Trophoblast cell (in vitro differentiated cells and primary cell): ENCODE measurements around the gene STIMATE.

Experiments
- DNase-seq, 2 donors: peaks; one replicate each; pipeline ENCODE4 v3.0.0-alpha.2; 2016
- H2AFZ ChIP-seq: 2 replicates; pipeline ENCODE4 v1.6.1; 2013; ENCODE audit warnings: low read length, moderate library complexity, mild to moderate bottlenecking; ENCODE audit not compliant: insufficient read depth, poor library complexity
- H2AK5ac ChIP-seq: 2 replicates; pipeline ENCODE4 v1.6.1; 2013; ENCODE audit warnings: mild to moderate bottlenecking, low read length
- H2BK120ac ChIP-seq: 2 replicates; pipeline ENCODE4 v1.6.1; 2013; ENCODE audit warnings: low read length, mild to moderate bottlenecking, moderate library complexity; ENCODE audit not compliant: insufficient read depth, poor library complexity
- H2BK12ac ChIP-seq: 2 replicates; pipeline ENCODE4 v1.6.1; 2013; ENCODE audit warnings: mild to moderate bottlenecking, low read length, moderate library complexity
- H2BK5ac ChIP-seq: 2 replicates; pipeline ENCODE4 v1.6.1; 2013; ENCODE audit warnings: low read length, low read depth, moderate library complexity, mild to moderate bottlenecking; ENCODE audit not compliant: poor library complexity
- H3K14ac ChIP-seq: 2 replicates; pipeline ENCODE4 v1.6.1; 2013; ENCODE audit warnings: mild to moderate bottlenecking, low read length
- H3K18ac ChIP-seq: 2 replicates; pipeline ENCODE4 v1.6.1; 2013; ENCODE audit warnings: mild to moderate bottlenecking, low read length
- H3K23ac ChIP-seq: 2 replicates; pipeline ENCODE4 v1.6.1; 2013; ENCODE audit warnings: low read length
- H3K27ac ChIP-seq: 2 replicates; pipeline ENCODE4 v1.5.1; 2013; ENCODE audit warnings: low read depth, mild to moderate bottlenecking, inconsistent platforms, low read length, moderate library complexity
- H3K27me3 ChIP-seq: 2 replicates; pipeline ENCODE4 v1.6.1; 2013; ENCODE audit warnings: inconsistent platforms, mild to moderate bottlenecking, low read length, moderate library complexity; ENCODE audit not compliant: insufficient read depth
- H3K36me3 ChIP-seq, 2 experiments: 1 replicate in 1 of 2; 2 replicates in 1 of 2; pipeline ENCODE4 v1.6.1; 2013; ENCODE audit warnings: low read length in 2 of 2, mild to moderate bottlenecking in 2 of 2, moderate library complexity in 1 of 2; ENCODE audit not compliant: insufficient read depth in 2 of 2, control insufficient read depth in 1 of 2
- H3K4ac ChIP-seq: 2 replicates; pipeline ENCODE4 v1.6.1; 2013; ENCODE audit warnings: low read depth, mild to moderate bottlenecking, low read length, moderate library complexity
- H3K4me1 ChIP-seq, 2 experiments: 1 replicate in 1 of 2; 2 replicates in 1 of 2; pipeline ENCODE4 v1.6.1; 2013; ENCODE audit warnings: low read length in 2 of 2, mild to moderate bottlenecking in 2 of 2, moderate library complexity in 1 of 2; ENCODE audit not compliant: insufficient read depth in 2 of 2, control insufficient read depth in 1 of 2
- H3K4me2 ChIP-seq: 2 replicates; pipeline ENCODE4 v1.6.1; 2013; ENCODE audit warnings: inconsistent platforms, mild to moderate bottlenecking, low read length, moderate library complexity
- H3K4me3 ChIP-seq: 2 replicates; pipeline ENCODE4 v1.5.1; 2013; ENCODE audit warnings: mild to moderate bottlenecking, low read depth, low read length, inconsistent platforms
- H3K79me1 ChIP-seq: one replicate; pipeline ENCODE4 v1.6.1; 2013; ENCODE audit warnings: low read length
- H3K79me2 ChIP-seq: 2 replicates; pipeline ENCODE4 v1.6.1; 2013; ENCODE audit warnings: low read length, mild to moderate bottlenecking; ENCODE audit not compliant: control insufficient read depth, insufficient read depth, poor library complexity
- H3K9ac ChIP-seq: 2 replicates; pipeline ENCODE4 v1.6.1; 2013; ENCODE audit warnings: mild to moderate bottlenecking, low read length
- H3K9me3 ChIP-seq: 2 replicates; pipeline ENCODE4 v1.6.1; 2013; ENCODE audit warnings: low read depth, mild to moderate bottlenecking, control low read depth, inconsistent platforms, low read length; ENCODE audit not compliant: insufficient read depth
- H4K12ac ChIP-seq: 2 replicates; pipeline ENCODE4 v1.6.1; 2013; ENCODE audit warnings: low read depth, mild to moderate bottlenecking, low read length, moderate library complexity
- H4K8ac ChIP-seq: 2 replicates; pipeline ENCODE4 v1.6.1; 2013; ENCODE audit warnings: low read depth, mild to moderate bottlenecking, low read length, moderate library complexity
- H4K91ac ChIP-seq: one replicate; pipeline ENCODE4 v1.6.1; 2013; ENCODE audit warnings: low read depth, mild to moderate bottlenecking, low read length, moderate library complexity
- WGBS: extraction: QIAGEN DNeasy Blood & Tissue Kit; methylation state at CpG from one replicate; pipeline ENCODE4 v1.1.7; 2013; ENCODE audit warnings: missing lambda C conversion rate; ENCODE audit not compliant: insufficient read length, insufficient coverage; ENCODE audit errors: extremely low coverage; 5-methylcytosine and 5-hydroxymethylcytosine counted together

STIMATE gene

GRCh38 chr3:52813810-52814209 is 83.5 kb downstream of the STIMATE start:
- no peak overlapping the region for H3K4me3 ChIP-seq
- no peak overlapping the region for H4K8ac ChIP-seq
- H3K4me1 ChIP-seq: no peaks in the 10 kb centered on the region
- H4K12ac ChIP-seq: no peak overlapping the region
- H3K4ac ChIP-seq: no peak overlapping the region
- H2BK5ac ChIP-seq: no peak overlapping the region
- H3K36me3 ChIP-seq: no peaks in the 10 kb centered on the region
- no peak overlapping the region for H2AFZ ChIP-seq
- H3K27me3 ChIP-seq: no peaks in the 10 kb centered on the region
- DNase-seq: no peak
- no peak overlapping the region for H3K27ac ChIP-seq
- H4K91ac ChIP-seq: no peak overlapping the region
- H3K9ac ChIP-seq: no peak overlapping the region
- no peak overlapping the region for H3K4me2 ChIP-seq
- no peak overlapping the region for H2AK5ac ChIP-seq
- no CpG with 5 or more reads among the region's 8 CpGs for WGBS
- H2BK120ac ChIP-seq: no peak overlapping the region
- no peak overlapping the region for H2BK12ac ChIP-seq
- no peak overlapping the region for H3K14ac ChIP-seq
- H3K18ac ChIP-seq: no peak overlapping the region
- no peak overlapping the region for H3K23ac ChIP-seq
- no peaks in the 10 kb centered on the region for H3K79me1 ChIP-seq
- no peaks in the 10 kb centered on the region for H3K79me2 ChIP-seq
- peaks cover 5% of the 10 kb centered on the region for H3K9me3 ChIP-seq

DNA sequence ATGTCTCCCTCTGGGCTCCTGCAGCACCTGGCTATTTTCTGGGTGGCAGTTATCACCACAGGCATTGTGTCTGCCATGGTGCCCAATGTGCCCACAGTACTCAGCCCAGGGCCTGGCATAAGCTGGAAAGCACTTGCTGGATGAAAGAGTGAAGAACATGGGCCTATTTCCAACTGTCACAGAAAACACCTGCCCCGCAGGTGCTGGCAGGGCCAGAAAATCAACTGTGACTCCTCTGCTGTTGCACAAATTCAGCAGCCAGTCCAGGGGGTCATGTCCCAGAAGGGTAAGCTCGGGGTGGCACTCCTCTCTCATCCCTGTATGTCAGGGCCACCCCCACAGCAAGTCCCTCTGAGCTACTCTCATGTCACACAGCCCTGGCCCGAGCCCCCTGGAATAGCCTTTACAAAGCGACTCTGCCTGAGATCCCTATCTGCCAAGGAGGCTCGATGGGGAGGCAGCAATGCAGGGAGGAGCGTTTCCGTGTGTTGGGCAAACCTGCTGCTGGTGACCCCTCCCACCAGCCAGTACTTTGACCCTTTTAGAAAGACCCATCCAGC is 85.8 kb downstream of the STIMATE start:
- H3K36me3 ChIP-seq: no peaks in the 10 kb centered on the region
- H3K27ac ChIP-seq: no peak overlapping the region
- no peak overlapping the region for H4K8ac ChIP-seq
- H2BK5ac ChIP-seq: no peak overlapping the region
- H3K23ac ChIP-seq: no peak overlapping the region
- H3K4me2 ChIP-seq: no peak overlapping the region
- H3K79me2 ChIP-seq: no peaks in the 10 kb centered on the region
- no peak overlapping the region for H4K12ac ChIP-seq
- no peaks in the 10 kb centered on the region for H3K27me3 ChIP-seq
- H3K9ac ChIP-seq: no peak overlapping the region
- H3K18ac ChIP-seq: no peak overlapping the region
- DNase-seq: no peak
- no peaks in the 10 kb centered on the region for H3K79me1 ChIP-seq
- no peak overlapping the region for H3K14ac ChIP-seq
- H4K91ac ChIP-seq: no peak overlapping the region
- no peak overlapping the region for H2BK120ac ChIP-seq
- no peak overlapping the region for H2BK12ac ChIP-seq
- H2AK5ac ChIP-seq: no peak overlapping the region
- no CpG with 5 or more reads among the region's 7 CpGs for WGBS
- H3K4me1 ChIP-seq: no peaks in the 10 kb centered on the region
- H3K4me3 ChIP-seq: no peak overlapping the region
- no peak overlapping the region for H2AFZ ChIP-seq
- peaks cover 6% of the 10 kb centered on the region for H3K9me3 ChIP-seq
- no peak overlapping the region for H3K4ac ChIP-seq

DNA sequence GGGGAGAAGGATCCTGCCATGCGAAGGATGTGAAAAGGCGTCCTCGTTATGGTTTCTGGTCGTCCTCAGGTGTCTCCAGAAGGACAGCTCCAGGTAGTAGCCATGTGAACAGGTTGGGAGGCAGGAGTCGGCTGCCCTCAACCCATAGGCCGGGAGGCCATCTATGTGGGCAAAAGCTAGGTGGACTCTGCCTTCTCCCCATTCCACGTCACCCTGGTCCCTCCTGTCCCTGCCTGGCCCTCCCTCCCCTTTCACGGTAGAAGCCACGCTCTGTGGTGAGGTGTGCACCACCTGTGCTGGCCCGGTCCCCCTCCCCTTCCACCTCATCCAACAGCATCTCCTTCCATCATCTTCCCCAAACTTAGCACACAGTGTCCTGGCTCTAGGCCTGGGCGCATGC is 86.4 kb downstream of the STIMATE start:
- Histone ChIP-seq H3K4me1 (no peaks in the 10 kb centered on the region), H3K4me2 (no peak overlapping the region), H2AK5ac (no peak overlapping the region), H3K9me3 (peaks cover 6% of the 10 kb centered on the region), H3K79me1 (no peaks in the 10 kb centered on the region), H3K4me3 (no peak overlapping the region), H3K18ac (no peak overlapping the region), H3K14ac (no peak overlapping the region), H2BK120ac (no peak overlapping the region), H4K12ac (no peak overlapping the region), H4K91ac (no peak overlapping the region), H2BK5ac (no peak overlapping the region), H3K4ac (no peak overlapping the region), H4K8ac (no peak overlapping the region), H3K9ac (no peak overlapping the region), H3K79me2 (no peaks in the 10 kb centered on the region), H3K36me3 (no peaks in the 10 kb centered on the region), H2BK12ac (no peak overlapping the region), H2AFZ (no peak overlapping the region), H3K23ac (no peak overlapping the region), H3K27me3 (no peaks in the 10 kb centered on the region), H3K27ac (no peak overlapping the region)
- WGBS: no CpG with 5 or more reads among the region's 11 CpGs
- DNase-seq: no peak

DNA sequence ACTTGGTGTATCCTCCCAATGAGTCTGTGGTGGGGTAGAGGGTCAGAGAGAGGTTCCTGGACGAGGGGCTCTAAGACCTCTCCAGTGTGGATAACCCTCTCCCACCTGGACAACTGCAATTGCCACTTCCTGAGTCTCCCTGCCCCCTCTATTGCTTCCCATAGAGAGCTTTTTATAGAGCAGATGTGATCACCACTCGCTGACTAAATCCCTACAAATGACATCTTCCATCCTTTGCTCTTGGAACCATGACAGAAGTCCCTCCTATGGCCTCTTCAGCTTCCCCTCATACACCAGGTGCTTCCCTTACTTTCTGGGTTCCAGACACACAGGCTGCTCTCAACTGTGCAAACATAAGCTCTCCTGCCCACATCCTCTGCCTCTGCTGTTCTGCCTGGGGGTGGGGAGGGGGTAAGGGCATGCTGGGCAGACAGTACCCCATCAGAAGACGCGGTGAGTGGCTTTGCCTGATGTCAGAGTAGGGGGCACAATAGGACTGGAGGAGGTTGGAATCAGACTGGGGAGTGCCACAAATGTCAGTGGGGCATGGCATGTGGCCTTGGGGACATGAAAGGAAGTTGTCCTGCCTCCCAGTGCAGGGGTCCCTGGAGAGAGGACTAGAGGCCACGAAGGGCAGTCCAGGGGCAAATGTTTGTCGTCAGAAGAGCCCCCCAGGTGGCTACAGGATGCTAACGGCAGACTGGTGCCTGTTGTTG is 87.5 kb downstream of the STIMATE start:
- Histone ChIP-seq H4K8ac (no peak overlapping the region), H3K18ac (no peak overlapping the region)
- no CpG with 5 or more reads among the region's 7 CpGs for WGBS

More for the DNA sequence above, 87.5 kb downstream of the STIMATE start:
- no peak overlapping the region for H3K9ac ChIP-seq
- H4K91ac ChIP-seq: no peak overlapping the region
- H3K79me2 ChIP-seq: no peaks in the 10 kb centered on the region
- no peak overlapping the region for H3K4me2 ChIP-seq
- no peak overlapping the region for H4K12ac ChIP-seq
- no peaks in the 10 kb centered on the region for H3K36me3 ChIP-seq
- no peak overlapping the region for H2AFZ ChIP-seq
- H3K4me3 ChIP-seq: peak overlapping the region; percentile 15
- no peak overlapping the region for H3K4ac ChIP-seq
- no peaks in the 10 kb centered on the region for H3K27me3 ChIP-seq
- no peak overlapping the region for H2BK5ac ChIP-seq
- H3K23ac ChIP-seq: no peak overlapping the region
- H2BK12ac ChIP-seq: no peak overlapping the region
- H3K79me1 ChIP-seq: no peaks in the 10 kb centered on the region
- H3K9me3 ChIP-seq: peaks cover 6% of the 10 kb centered on the region
- H3K14ac ChIP-seq: no peak overlapping the region
- H3K27ac ChIP-seq: no peak overlapping the region
- H2BK120ac ChIP-seq: no peak overlapping the region
- no peaks in the 10 kb centered on the region for H3K4me1 ChIP-seq
- no peak for DNase-seq
- no peak overlapping the region for H2AK5ac ChIP-seq
